NK-92 (cell line): ENCODE results near the gene MYRIP.

Source experiments
- DNase-seq: peaks from one replicate; lab custom pipeline; 2025; ENCODE audit not compliant: unreplicated experiment; lab: John Stamatoyannopoulos, UW

The MYRIP gene

DNA sequence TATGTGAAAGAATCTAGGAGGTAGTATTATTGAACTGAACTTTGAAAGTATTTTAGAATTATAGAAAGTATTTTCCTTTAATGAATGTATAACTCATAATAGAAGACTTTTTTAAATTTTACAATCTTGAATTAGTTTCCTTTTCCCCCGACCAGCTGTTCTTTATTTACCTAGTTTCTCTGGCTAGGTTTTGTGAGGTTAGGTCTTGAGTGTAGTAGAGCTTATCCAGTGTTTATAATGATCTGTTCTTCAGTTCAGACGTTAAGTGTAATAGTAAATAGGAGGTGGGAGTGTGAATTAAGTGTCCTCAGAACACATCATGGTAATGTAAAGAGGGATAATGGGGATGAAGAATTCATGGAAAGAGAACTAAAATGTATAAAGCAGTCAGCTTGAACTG lies 93.8 kb downstream of the MYRIP start:
- DNase-seq: no peak

DNA sequence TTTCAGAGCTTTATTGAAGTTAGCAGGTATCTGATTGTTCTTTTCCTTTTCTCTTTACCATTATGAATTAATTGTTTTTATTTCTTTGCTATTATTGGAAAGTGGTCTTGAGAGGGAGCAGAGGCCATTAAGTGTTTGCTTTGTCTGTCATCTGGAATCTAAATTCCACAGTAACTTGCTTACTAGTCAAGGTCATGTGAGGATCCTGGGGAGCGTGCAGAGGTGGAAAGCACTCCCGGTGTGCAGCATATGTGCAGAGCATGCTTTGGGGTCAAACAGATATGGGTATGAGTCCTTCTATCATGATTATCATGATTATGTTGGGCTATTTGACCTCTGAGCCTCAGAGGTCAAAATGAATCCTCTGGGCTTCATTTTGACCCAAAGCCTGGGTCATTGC lies 96.4 kb downstream of the MYRIP start:
- no peak for DNase-seq

GRCh38 chr3:39907981-39908380 lies 98.6 kb downstream of the MYRIP start:
- DNase-seq: no peak

- DNase-seq: no peak
Measured at GRCh38 chr3:39910135-39910534, 100.7 kb downstream of the MYRIP start.

DNA sequence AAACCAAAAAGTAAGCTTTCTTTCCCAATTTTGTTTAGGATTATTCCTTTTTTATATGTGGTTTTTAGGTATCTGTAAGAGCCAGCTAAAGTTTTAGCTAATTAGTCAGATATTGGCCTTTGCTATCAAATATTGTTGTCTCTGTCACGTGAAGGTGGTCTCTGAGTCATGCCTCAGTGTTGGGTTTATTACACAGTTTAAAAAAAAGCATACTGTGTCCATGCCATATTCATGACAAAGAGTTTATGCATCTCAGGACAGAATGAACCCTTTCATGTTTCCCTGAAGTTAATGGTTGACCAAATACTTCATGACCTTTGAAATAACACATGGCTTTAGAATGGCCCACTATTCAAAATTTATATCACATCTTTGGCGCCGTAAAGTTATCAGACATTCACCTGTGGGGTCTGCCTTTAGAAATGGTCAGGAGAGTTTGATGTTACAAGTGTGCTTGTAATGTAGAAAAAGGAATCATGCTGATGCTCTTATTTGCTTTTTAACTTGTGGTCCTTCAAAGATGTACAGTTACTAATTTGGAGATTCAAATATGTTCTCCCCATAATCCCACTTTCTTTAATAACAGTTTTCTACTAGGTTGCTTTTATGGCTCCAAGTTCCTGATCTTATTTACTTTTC lies 101.5 kb downstream of the MYRIP start:
- DNase-seq: no peak

DNA sequence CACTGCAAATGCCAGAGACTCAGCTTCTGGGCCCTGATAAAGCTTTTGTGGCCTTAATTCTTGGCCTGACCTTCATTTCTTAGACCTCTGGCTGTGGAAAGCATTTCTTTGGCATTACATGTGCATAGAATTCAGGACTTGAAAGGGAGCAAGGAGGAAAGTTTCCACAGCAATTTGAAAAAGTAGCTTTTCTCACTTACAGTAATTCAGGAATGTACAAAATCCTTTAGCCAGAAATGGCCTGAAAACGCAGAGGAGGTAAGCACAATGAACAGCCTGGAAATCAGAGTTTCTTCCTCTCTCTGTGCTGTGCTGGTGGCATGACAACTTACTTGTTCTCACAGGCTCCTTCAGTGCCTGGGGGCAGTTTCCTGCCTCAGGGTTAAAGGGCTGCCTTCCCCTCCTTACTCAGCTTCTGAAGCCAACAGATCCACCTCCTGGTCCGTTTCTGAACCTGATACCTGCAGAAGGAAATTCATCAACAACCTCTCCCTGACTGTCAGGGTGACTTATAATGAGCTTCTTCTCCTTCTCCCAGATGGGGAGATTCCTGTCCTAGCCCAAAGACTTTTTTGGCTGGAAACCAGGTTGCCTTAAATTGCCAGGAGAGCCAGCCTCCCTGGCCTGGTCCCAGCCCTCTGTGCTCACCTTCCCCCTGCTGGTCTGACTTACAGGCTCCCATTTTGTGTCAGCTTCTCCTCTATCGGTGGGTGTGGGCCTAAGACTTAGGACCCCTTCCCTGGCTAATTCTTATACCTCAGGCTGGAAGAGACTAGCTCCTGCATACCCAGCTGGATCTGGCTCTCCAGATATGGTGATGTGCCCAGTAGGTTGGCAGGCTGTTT lies 102.3 kb downstream of the MYRIP start:
- no peak for DNase-seq

GRCh38 chr3:39915027-39915426 lies 105.6 kb downstream of the MYRIP start:
- no peak for DNase-seq

DNA sequence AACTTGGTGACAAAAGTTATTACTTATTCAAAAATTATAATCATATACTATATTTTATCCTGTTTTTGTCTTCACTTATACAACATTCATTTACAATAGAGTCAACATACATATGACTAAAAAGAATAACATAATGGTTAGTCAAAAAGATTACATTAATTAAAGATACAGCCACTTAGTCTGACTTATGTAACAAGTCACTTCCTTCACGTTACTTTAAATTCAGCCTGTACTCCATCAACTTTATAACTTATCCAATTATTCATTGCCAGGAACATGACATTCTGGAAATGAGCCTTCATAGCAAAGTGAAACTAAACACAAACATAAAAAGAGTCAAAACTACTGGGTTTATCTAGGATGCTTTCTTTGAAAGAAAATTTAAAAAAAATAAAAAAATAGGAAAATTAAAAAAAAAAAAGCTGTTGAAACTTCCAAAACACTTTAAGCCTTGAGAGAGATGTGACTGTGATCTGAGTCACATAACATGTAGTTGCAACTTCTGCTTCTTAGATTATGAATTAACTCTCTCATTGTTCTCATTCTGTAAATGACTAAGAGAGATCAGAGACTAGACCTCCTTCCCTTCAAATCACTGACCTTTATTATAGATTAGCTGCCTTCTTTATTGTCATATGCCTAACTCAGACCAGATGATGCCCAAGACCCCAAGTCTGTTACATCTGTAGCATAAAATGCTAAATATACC lies 107.8 kb downstream of the MYRIP start:
- DNase-seq: no peak

DNA sequence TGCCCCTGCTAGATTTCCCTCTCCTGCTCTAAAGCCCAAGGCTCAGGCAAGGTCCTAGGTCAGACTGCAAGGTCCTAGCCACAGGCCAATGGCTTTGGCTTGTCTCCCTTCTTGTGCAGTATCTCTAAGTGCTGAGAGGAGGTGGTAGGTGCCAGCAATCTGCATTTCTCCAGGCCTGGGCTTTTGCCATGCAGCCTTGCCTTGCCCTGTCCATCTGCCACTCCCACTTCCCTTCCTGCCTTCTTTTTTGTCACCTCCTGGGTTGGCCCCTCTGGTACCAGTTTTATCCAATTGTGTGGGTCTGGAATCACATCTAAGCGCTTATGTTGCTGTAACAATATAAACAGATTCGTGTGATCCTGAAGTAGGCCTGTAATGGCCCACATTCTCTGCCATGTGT lies 109.9 kb downstream of the MYRIP start:
- DNase-seq: no peak

DNA sequence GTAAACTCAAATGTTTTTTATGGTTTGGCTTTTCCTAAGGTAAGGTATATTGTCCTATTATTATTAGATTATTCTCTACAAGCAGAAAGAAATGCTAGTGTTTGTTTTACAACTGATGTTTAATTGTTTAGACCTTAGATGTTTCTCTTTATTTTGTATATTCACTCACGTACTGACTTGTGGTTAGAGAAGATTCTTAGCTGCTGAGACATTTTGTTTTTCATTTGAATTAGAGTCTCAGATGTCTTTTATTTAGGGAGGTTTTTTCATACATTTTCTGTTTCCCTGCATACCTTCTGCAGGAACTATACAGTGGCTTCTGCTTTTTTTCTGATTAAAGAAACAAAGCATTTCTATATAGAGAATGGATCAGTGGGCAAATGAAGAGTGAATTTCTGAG lies 110.9 kb downstream of the MYRIP start:
- DNase-seq: no peak

- no peak for DNase-seq
Measured at GRCh38 chr3:39927479-39927878, 118.1 kb downstream of the MYRIP start.

- DNase-seq: no peak
Measured at GRCh38 chr3:39933986-39934693, 124.7 kb downstream of the MYRIP start.

- DNase-seq: no peak
Measured at GRCh38 chr3:39934696-39935095, 125.3 kb downstream of the MYRIP start.

DNA sequence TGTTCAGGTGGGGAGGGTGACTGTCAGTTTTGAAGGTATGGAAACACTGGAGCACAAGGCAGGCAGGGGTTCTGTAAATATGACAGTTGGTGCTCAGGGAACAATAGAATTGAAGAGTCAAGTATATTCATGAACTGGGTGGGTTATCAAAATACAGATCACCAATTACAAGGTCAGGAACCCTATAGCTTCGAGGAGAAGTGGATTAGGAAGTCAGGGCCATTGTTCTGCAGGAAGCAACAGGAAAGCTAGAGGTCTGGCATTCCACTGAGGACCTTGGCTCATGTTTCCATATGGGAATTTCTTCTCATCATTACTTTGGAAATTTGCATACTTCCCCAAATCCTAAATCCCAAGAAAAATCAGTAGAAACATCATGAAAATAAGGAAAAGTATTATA lies 125.9 kb downstream of the MYRIP start:
- DNase-seq: no peak

GRCh38 chr3:39936848-39937247 lies 127.4 kb downstream of the MYRIP start:
- no peak for DNase-seq

- DNase-seq: no peak
Measured at GRCh38 chr3:39937315-39937714, 127.9 kb downstream of the MYRIP start.

- DNase-seq: no peak
Measured at GRCh38 chr3:39937874-39938273, 128.5 kb downstream of the MYRIP start.

DNA sequence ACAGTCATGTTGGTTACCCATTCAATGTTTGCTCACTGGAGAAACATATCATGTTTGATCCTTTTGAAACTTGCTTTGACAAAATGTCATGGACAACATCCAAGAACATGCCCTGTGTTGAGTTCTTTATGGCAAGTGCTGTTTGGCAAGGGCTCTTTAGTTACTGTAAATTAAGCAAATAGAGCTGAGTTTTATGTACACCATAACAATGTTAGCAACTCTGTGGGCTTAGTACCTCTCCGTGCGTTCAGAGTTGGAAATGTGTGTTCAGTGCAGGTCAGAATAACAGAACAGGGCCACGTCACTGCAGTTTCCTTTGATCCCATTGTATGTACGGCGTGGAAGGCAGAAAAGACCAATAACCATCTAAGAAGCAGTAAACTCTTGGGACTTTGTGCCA lies 132.5 kb downstream of the MYRIP start:
- DNase-seq: no peak

DNA sequence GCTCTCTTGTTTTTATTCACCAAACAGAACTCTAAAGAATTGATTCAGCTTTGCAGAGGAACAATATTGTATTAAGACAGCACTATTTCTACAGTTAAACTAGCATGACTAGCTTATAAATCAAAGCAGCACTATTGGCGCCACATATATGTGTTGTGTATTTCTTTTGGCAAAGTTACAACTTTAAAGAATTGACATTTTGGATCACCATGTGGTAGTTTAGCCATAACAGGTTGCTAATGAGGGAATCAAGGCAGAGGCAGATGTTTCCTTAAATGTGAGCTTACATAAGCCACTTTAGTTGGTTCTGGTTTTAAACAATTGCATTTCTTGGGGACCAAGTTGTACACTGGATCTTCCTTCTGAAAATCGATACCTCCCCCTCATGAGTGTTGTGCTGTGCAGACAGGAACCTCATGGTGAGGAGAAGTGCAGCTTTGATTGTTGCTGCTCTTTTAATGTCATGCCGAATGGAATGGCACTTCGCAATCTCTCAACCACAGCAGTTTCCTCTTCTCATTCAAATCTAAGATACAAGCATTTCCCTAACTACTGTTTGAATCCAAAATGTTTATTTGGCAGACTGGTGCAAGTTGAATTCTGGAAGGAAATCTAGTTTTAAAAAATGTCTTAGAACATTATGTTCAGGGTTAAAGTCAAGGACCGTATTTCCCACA lies 151.2 kb downstream of the MYRIP start:
- no peak for DNase-seq

DNA sequence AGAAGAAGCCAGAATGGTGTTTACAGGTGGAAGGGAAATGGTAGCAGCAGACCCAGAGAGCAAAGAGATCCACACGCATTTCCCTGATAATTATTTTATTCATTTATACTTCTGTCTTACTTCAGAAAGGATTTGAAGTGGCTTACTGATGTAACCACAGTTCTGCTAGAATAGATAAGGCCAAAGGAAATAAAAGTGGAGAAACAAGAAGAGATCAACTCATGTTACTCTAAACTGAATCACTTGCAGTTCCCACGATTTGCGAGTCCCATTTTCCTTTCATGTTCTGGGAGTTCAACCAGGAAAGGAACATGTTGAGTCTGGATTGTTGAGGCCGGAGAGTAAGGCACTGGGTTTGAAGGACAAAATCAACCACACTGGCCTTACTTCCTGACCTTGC lies 151.8 kb downstream of the MYRIP start:
- DNase-seq: no peak

DNA sequence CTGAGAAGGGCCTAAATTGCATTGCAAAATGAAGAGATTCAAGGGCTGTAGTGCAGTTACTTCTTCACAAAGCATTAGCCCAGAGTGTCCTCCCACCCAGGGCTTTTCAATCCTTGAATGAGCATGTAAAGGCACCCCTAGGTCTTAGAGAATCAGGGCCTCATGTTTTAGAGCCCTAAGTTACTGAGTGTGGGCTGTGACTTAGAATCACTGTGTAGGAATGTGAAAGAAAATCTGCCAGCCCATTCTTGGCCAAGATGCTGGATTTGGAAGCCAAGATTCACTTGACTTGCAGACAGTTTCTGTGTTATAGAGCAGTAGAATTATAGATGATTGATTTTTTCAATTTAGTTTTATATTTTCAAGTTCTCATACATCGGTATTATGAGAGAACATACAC lies 153.2 kb downstream of the MYRIP start:
- DNase-seq: no peak
